Ovary (tissue), 9 donors: ENCODE results near the gene HFE. TPM values are rescaled to one million over a fixed set of nuclear protein-coding genes. Genes with fewer than 3 reads are reported as not detected.
A peak's percentile ranks its signal among the peaks of the same experiment; 100 is the strongest.

ENCODE experiments used
- DNase-seq, 5 donors: peaks; one replicate each; pipeline ENCODE4 v3.0.0-alpha.2; 2019 to 2020
- H3K27ac ChIP-seq, 2 donors: fragments of 200-600 bp; one replicate each; pipeline versions ENCODE4 v1.5.1 to v1.8.0; 2019 to 2022
- H3K27me3 ChIP-seq: fragments of 200-600 bp; one replicate; pipeline ENCODE4 v1.8.0; 2022
- H3K36me3 ChIP-seq: fragments of 200-600 bp; sonication (generic); one replicate; pipeline ENCODE4 v1.5.1; 2019
- H3K4me1 ChIP-seq: one replicate; pipeline ENCODE4 v1.8.1; 2013; ENCODE audit warnings: mild to moderate bottlenecking, moderate library complexity; ENCODE audit not compliant: insufficient read depth
- H3K4me3 ChIP-seq: fragments of 200-600 bp; sonication (generic); one replicate; pipeline ENCODE4 v1.5.1; 2017
- H3K9me3 ChIP-seq, 2 donors: fragments of 200-600 bp in 1 of 2; sonication (generic) in 1 of 2; one replicate each; pipeline versions ENCODE4 v1.5.1 to v1.8.1; 2013 to 2019; ENCODE audit warnings: mild to moderate bottlenecking in 1 of 2, moderate library complexity in 1 of 2
- EP300 ChIP-seq: sonication (generic); formaldehyde crosslinking; IDR thresholded peaks from one replicate; pipeline ENCODE4 v1.6.1; 2017; ENCODE audit warnings: antibody characterized with exemption
- POLR2A ChIP-seq: fragments of 450-650 bp; IDR thresholded peaks from one replicate; pipeline ENCODE4 v1.6.1; 2017; ENCODE audit warnings: antibody characterized with exemption, mild to moderate bottlenecking, moderate library complexity
- WGBS, 3 donors: extraction: QIAGEN DNeasy Blood & Tissue Kit in 1 of 3; methylation state at CpG; one replicate each; pipeline versions ENCODE4 v1.1.5 to v1.1.7; 2013 to 2017; 5-methylcytosine and 5-hydroxymethylcytosine counted together
- intact Hi-C, 4 donors: fragments of 100-400 bp; cut with DNase I; formaldehyde crosslinking; loops; one replicate each; pipeline versions ENCODE4 v1.11.0 to v1.15.1; 2022 to 2023
- polyA plus RNA-seq, 2 donors: library from polyadenylated mRNA; stranded (reverse); fragments of 200-250 nt in 1 of 2; fragments of 350-450 nt in 1 of 2; fragmentation: Illumina TruSeq in 1 of 2; extraction: RNeasy Lipid Tissue Mini Kit (QIAGEN cat#74804) in 1 of 2; gene quantifications; one replicate each; pipeline ENCODE4 v1.2.3, GENCODE V29; 2013 to 2014
- total RNA-seq, 7 donors: library from RNA; depleted of rRNA in 2 of 7; stranded (reverse); fragments of >200 nt in 2 of 7; fragmentation: NEBNext Ultra II Directional in 3 of 7; extraction: Animal tissue kit (Norgen Biotek cat#: 25700) in 3 of 7; gene quantifications; one replicate each; pipeline versions ENCODE4 v1.1.0 to v1.2.4, GENCODE V29; 2016 to 2023
- TF ChIP-seq, protein P1 (sequence below), 3 donors: fragments of 450-650 bp in 2 of 3; fragments of 200-600 bp in 1 of 3; IDR thresholded peaks; one replicate each; pipeline versions ENCODE4 v1.5.1 to v1.8.0; 2016 to 2022; ENCODE audit warnings: antibody characterized with exemption in 3 of 3, mild to moderate bottlenecking in 1 of 3
- donor health status: DM: no; HTN: no; CAD: no; lungs with moderate emphysema.
- donor health status: DM: no; HTN: no; CAD: no.
- donor health status: Bipolar disorder and iron deficiency.
- donor health status: DM: yes; HTN: yes; CAD: no.
- donor health status: DM: no; HTN: no; CAD: no.
- donor health status: DM: yes; HTN: yes; CAD: no.

The HFE gene
- total and polyA plus RNA-seq, 9 donors, result 3.6 to 25.8 (median 7.4) TPM

DNA sequence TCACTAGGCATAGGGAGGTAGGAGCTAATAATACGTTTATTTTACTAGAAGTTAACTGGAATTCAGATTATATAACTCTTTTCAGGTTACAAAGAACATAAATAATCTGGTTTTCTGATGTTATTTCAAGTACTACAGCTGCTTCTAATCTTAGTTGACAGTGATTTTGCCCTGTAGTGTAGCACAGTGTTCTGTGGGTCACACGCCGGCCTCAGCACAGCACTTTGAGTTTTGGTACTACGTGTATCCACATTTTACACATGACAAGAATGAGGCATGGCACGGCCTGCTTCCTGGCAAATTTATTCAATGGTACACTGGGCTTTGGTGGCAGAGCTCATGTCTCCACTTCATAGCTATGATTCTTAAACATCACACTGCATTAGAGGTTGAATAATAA, 1.1 kb downstream of the HFE start:
- TF ChIP-seq EP300, result no peak
- TF ChIP-seq, protein P1, sequence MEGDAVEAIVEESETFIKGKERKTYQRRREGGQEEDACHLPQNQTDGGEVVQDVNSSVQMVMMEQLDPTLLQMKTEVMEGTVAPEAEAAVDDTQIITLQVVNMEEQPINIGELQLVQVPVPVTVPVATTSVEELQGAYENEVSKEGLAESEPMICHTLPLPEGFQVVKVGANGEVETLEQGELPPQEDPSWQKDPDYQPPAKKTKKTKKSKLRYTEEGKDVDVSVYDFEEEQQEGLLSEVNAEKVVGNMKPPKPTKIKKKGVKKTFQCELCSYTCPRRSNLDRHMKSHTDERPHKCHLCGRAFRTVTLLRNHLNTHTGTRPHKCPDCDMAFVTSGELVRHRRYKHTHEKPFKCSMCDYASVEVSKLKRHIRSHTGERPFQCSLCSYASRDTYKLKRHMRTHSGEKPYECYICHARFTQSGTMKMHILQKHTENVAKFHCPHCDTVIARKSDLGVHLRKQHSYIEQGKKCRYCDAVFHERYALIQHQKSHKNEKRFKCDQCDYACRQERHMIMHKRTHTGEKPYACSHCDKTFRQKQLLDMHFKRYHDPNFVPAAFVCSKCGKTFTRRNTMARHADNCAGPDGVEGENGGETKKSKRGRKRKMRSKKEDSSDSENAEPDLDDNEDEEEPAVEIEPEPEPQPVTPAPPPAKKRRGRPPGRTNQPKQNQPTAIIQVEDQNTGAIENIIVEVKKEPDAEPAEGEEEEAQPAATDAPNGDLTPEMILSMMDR (IDR thresholded peaks at IDR 0.05), result no peak
- no peak for TF ChIP-seq POLR2A
- peak overlapping the region; percentile 68 for H3K4me3 ChIP-seq
- 20 to 29% (median 23%) methylated on average over 5 of the region's 5 CpGs for WGBS, 3 donors
- H3K4me1 ChIP-seq, result no peaks in the 10 kb centered on the region
- no peaks in the 10 kb centered on the region for H3K9me3 ChIP-seq
- H3K36me3 ChIP-seq, result no peaks in the 10 kb centered on the region
- H3K27ac ChIP-seq, result peak overlapping the region in 1 of 2 donors; percentile 91
- intact Hi-C loops, result no loop called here
- DNase-seq, result peak in 2 of 5 donors; percentile 39 to 50
- no peaks in the 10 kb centered on the region for H3K27me3 ChIP-seq

DNA sequence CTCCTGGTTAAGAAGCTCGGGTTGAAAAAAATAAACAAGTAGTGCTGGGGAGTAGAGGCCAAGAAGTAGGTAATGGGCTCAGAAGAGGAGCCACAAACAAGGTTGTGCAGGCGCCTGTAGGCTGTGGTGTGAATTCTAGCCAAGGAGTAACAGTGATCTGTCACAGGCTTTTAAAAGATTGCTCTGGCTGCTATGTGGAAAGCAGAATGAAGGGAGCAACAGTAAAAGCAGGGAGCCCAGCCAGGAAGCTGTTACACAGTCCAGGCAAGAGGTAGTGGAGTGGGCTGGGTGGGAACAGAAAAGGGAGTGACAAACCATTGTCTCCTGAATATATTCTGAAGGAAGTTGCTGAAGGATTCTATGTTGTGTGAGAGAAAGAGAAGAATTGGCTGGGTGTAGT, 2.0 kb downstream of the HFE start:
- TF ChIP-seq EP300 (no peak), POLR2A (no peak)
- TF ChIP-seq, protein P1 (IDR thresholded peaks at IDR 0.05), result no peak
- intact Hi-C loops, result no loop called here
- no peak overlapping the region for H3K4me3 ChIP-seq
- no peaks in the 10 kb centered on the region for H3K9me3 ChIP-seq
- no peaks in the 10 kb centered on the region for H3K4me1 ChIP-seq
- WGBS, 3 donors, result 52 to 61% (median 55%) methylated on average over 2 of the region's 2 CpGs
- no peak overlapping the region for H3K27ac ChIP-seq
- DNase-seq, result no peak
- H3K27me3 ChIP-seq, result no peaks in the 10 kb centered on the region
- H3K36me3 ChIP-seq, result no peaks in the 10 kb centered on the region

DNA sequence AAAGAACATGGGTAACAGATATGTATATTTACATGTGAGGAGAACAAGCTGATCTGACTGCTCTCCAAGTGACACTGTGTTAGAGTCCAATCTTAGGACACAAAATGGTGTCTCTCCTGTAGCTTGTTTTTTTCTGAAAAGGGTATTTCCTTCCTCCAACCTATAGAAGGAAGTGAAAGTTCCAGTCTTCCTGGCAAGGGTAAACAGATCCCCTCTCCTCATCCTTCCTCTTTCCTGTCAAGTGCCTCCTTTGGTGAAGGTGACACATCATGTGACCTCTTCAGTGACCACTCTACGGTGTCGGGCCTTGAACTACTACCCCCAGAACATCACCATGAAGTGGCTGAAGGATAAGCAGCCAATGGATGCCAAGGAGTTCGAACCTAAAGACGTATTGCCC, 5.2 kb downstream of the HFE start:
- Histone ChIP-seq H3K9me3 (no peaks in the 10 kb centered on the region), H3K4me3 (no peak overlapping the region), H3K27ac (no peak overlapping the region), H3K4me1 (no peaks in the 10 kb centered on the region), H3K27me3 (no peaks in the 10 kb centered on the region), H3K36me3 (no peaks in the 10 kb centered on the region)
- TF ChIP-seq, protein P1 (IDR thresholded peaks at IDR 0.05), result no peak
- TF ChIP-seq POLR2A (no peak), EP300 (no peak)
- intact Hi-C loops, result no loop called here
- 93 to 98% (median 94%) methylated on average over 4 of the region's 4 CpGs for WGBS, 3 donors
- no peak for DNase-seq

GRCh38 chr6:26094036-26094435, 6.8 kb downstream of the HFE start:
- Histone ChIP-seq H3K4me1 (no peaks in the 10 kb centered on the region), H3K36me3 (no peaks in the 10 kb centered on the region), H3K27ac (no peak overlapping the region), H3K27me3 (no peaks in the 10 kb centered on the region), H3K9me3 (no peaks in the 10 kb centered on the region), H3K4me3 (no peak overlapping the region)
- no peak for DNase-seq
- TF ChIP-seq, protein P1 (IDR thresholded peaks at IDR 0.05), result no peak
- no peak for TF ChIP-seq EP300
- no peak for TF ChIP-seq POLR2A
- intact Hi-C loops, result loop anchor here in 2 of 4 donors (2.0 kb wide), 2 partner anchors 25 to 29 kb away; no protein-coding TSS in a partner anchor
- 78 to 87% (median 85%) methylated on average over 5 of the region's 5 CpGs for WGBS, 3 donors
